PC-9 (cell line): ENCODE measurements around the gene PRDM12. TPM values are rescaled to one million over a fixed set of nuclear protein-coding genes. Genes with fewer than 3 reads are reported as not detected.

Experiments
- BruUV-seq: library from RNA; stranded (reverse); fragments of 400-500 nt; replicated peaks from 2 replicates; lab custom pipeline; 2021; lab: Mats Ljungman, UMichigan
- CTCF ChIA-PET: fragments of 300-600 bp; sonication (Branson Sonifier 250); formaldehyde crosslinking; loops from one replicate; lab custom pipeline; 2022; ENCODE audit warnings: antibody characterized with exemption; lab: Charles Lee
- POLR2A ChIA-PET: fragments of 300-600 bp; sonication (Branson Sonifier 250); formaldehyde crosslinking; loops from one replicate; lab custom pipeline; 2022; ENCODE audit warnings: antibody characterized with exemption; ENCODE audit not compliant: unreplicated experiment; lab: Charles Lee
- DNase-seq, 2 experiments: peaks; one replicate each; pipeline versions ENCODE4 v3.0.0 to v3.0.0-alpha.2; 2015 to 2022; ENCODE audit warnings: mixed read lengths in 1 of 2
- H2AFZ ChIP-seq: fragments of 200-600 bp; sonication (generic); 2 replicates; pipeline ENCODE4 v1.8.1; 2017; ENCODE audit warnings: antibody characterized with exemption
- H3F3A ChIP-seq: fragments of 200-600 bp; sonication (generic); 2 replicates; pipeline ENCODE4 v1.8.1; 2017; ENCODE audit warnings: antibody characterized with exemption, mild to moderate bottlenecking, low read depth; ENCODE audit not compliant: insufficient read depth
- H3K27ac ChIP-seq: fragments of 200-600 bp; sonication (generic); 2 replicates; pipeline ENCODE4 v1.6.1; 2016; ENCODE audit warnings: mixed run types
- H3K27me3 ChIP-seq: fragments of 200-600 bp; sonication (generic); 2 replicates; pipeline ENCODE4 v1.6.1; 2016; ENCODE audit warnings: low read depth, mixed run types; ENCODE audit not compliant: insufficient read depth
- H3K36me3 ChIP-seq: fragments of 200-600 bp; sonication (generic); 2 replicates; pipeline ENCODE4 v1.6.1; 2016; ENCODE audit warnings: low read depth, mixed run types
- H3K4me1 ChIP-seq: fragments of 200-600 bp; sonication (generic); replicated peaks from 2 replicates; pipeline ENCODE4 v1.6.1; 2016; ENCODE audit warnings: mixed run types; ENCODE audit not compliant: insufficient read depth
- H3K4me2 ChIP-seq: fragments of 200-600 bp; sonication (generic); 2 replicates; pipeline ENCODE4 v1.6.1; 2017; ENCODE audit warnings: mixed run types
- H3K4me3 ChIP-seq: fragments of 200-600 bp; sonication (generic); 2 replicates; pipeline ENCODE4 v1.6.1; 2016; ENCODE audit warnings: mixed run types
- H3K79me2 ChIP-seq: fragments of 200-600 bp; sonication (generic); 2 replicates; pipeline ENCODE4 v1.6.1; 2017; ENCODE audit warnings: low read depth, mixed run types
- H3K9me2 ChIP-seq: fragments of 200-600 bp; sonication (generic); 2 replicates; pipeline ENCODE4 v1.8.1; 2017; ENCODE audit warnings: mild to moderate bottlenecking; ENCODE audit not compliant: insufficient read depth
- H3K9me3 ChIP-seq: fragments of 200-600 bp; sonication (generic); 2 replicates; pipeline ENCODE4 v1.8.1; 2016; ENCODE audit warnings: low read depth; ENCODE audit not compliant: insufficient read depth
- H4K20me1 ChIP-seq: fragments of 200-600 bp; sonication (generic); 2 replicates; pipeline ENCODE4 v1.8.1; 2017; ENCODE audit not compliant: insufficient read depth
- CTCF ChIP-seq: fragments of 200-600 bp; sonication (generic); conservative IDR thresholded peaks from 2 replicates; pipeline ENCODE4 v1.6.1; 2017; ENCODE audit warnings: mixed run types, antibody characterized with exemption, mild to moderate bottlenecking, moderate library complexity
- EZH2 ChIP-seq: fragments of 200-600 bp; sonication (generic); IDR thresholded peaks from 2 replicates; pipeline ENCODE4 v1.8.0; 2017; ENCODE audit warnings: antibody characterized with exemption, low read depth
- intact Hi-C: fragments of 100-400 bp; cut with micrococcal nuclease; formaldehyde crosslinking; loops from one replicate; pipeline ENCODE4 v1.10.0; 2022; ENCODE audit not compliant: unreplicated experiment
- total RNA-seq: library from RNA; stranded (reverse); gene quantifications from 2 replicates; pipeline ENCODE4 v1.2.3, GENCODE V29; 2021

The PRDM12 gene
- total RNA-seq, 1 experiment from 2014 or later: 0.46 TPM

DNA sequence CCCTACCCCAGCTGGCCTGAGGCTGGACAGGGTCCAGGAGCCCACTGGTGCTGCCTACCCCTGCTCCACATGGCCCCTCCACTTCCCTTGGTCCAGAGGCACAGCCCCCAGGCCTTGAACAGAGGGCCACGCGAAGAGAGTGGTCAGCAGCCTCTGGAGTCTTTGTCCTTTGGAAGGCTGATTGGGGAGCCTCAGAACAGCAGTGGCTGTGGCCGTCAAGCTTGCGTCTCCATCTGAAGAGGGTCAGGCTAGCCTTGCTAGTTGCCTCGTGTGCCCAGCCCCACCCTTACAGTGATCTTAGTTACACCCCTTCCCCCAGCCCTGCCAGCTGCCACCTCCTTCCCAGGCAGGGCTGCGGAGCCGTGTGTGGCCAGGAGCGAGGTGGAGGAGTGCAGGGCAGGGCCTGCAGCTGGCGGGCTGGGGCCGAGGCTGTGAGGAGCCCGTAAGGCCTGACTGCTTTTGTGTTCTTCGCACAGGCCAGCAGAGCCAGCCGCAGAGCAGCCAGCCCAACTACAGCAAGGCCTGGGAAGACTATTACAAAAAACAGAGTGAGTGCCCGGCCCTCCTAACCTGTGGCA is 30.1 kb upstream of the PRDM12 start:
- Histone ChIP-seq H3K4me3 (no peak overlapping the region), H3K36me3 (no peaks in the 10 kb centered on the region), H4K20me1 (no peaks in the 10 kb centered on the region), H3K27me3 (no peaks in the 10 kb centered on the region), H2AFZ (no peak overlapping the region), H3K4me1 (no peaks in the 10 kb centered on the region), H3F3A (peaks cover 6% of the 10 kb centered on the region; the same call in 1 of the 2 replicates), H3K27ac (no peak overlapping the region), H3K9me2 (no peaks in the 10 kb centered on the region), H3K79me2 (no peaks in the 10 kb centered on the region), H3K4me2 (no peak overlapping the region), H3K9me3 (no peaks in the 10 kb centered on the region)
- intact Hi-C loops: no loop called here
- no peak for DNase-seq
- BruUV-seq: no TSS peak
- ChIA-PET CTCF (no interaction called here), POLR2A (no interaction called here)
- no peak for TF ChIP-seq CTCF
- TF ChIP-seq EZH2: no peak

DNA sequence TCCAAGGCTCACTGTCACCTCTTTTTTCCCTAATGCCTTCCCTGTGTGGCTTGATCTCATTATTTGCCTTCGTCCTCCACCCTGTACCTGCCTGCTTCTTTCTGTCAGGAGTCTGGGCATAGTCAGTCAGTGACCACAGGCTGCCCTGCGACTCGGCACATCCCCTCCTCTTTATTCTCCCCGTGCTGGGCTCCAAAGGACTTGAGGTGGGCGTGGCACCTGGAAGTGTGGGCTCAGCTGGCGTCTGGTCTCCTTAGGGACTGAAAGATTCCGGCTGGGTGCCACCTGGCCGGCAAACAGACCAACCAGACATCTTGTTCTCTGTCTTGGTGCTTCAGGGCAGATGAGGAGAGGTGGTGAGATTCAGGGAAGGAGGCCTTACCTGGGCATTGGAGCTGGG is 29.6 kb upstream of the PRDM12 start:
- no peaks in the 10 kb centered on the region for H3K36me3 ChIP-seq
- intact Hi-C loops: no loop called here

GRCh38 chr9:130635306-130635705 is 29.1 kb upstream of the PRDM12 start:
- H3K9me2 ChIP-seq: no peaks in the 10 kb centered on the region
- no peak overlapping the region for H3K27ac ChIP-seq
- no peaks in the 10 kb centered on the region for H3K4me1 ChIP-seq
- no peaks in the 10 kb centered on the region for H4K20me1 ChIP-seq
- H2AFZ ChIP-seq: no peak overlapping the region
- no peaks in the 10 kb centered on the region for H3K79me2 ChIP-seq
- H3K9me3 ChIP-seq: no peaks in the 10 kb centered on the region
- no peaks in the 10 kb centered on the region for H3K27me3 ChIP-seq
- H3F3A ChIP-seq: peaks cover 6% of the 10 kb centered on the region; the same call in 1 of the 2 replicates
- TF ChIP-seq CTCF (no peak), EZH2 (no peak)
- no peak overlapping the region for H3K4me3 ChIP-seq
- BruUV-seq: no TSS peak
- H3K36me3 ChIP-seq: no peaks in the 10 kb centered on the region
- CTCF ChIA-PET: no interaction called here
- intact Hi-C loops: no loop called here
- H3K4me2 ChIP-seq: no peak overlapping the region
- DNase-seq: no peak
- POLR2A ChIA-PET: no interaction called here

More for the DNA sequence above, 29.6 kb upstream of the PRDM12 start:
- no peaks in the 10 kb centered on the region for H3K27me3 ChIP-seq
- no peak overlapping the region for H3K27ac ChIP-seq
- POLR2A ChIA-PET: no interaction called here
- BruUV-seq: no TSS peak
- H3F3A ChIP-seq: peaks cover 6% of the 10 kb centered on the region; the same call in 1 of the 2 replicates
- no peaks in the 10 kb centered on the region for H4K20me1 ChIP-seq
- no peaks in the 10 kb centered on the region for H3K9me2 ChIP-seq
- no peak for TF ChIP-seq CTCF
- TF ChIP-seq EZH2: no peak
- no peak for DNase-seq
- no peak overlapping the region for H3K4me2 ChIP-seq
- no peaks in the 10 kb centered on the region for H3K4me1 ChIP-seq
- H3K79me2 ChIP-seq: no peaks in the 10 kb centered on the region
- no peaks in the 10 kb centered on the region for H3K9me3 ChIP-seq
- CTCF ChIA-PET: no interaction called here
- H3K4me3 ChIP-seq: no peak overlapping the region
- H2AFZ ChIP-seq: no peak overlapping the region
